ENCODE results near the gene AHCYL2. TPM values are rescaled to one million over a fixed set of nuclear protein-coding genes. Genes with fewer than 3 reads are reported as not detected.

Gene AHCYL2
- total RNA-seq, 4 donors from 2014 or later = 14.7 to 22.6 (median 16.9) TPM

DNA sequence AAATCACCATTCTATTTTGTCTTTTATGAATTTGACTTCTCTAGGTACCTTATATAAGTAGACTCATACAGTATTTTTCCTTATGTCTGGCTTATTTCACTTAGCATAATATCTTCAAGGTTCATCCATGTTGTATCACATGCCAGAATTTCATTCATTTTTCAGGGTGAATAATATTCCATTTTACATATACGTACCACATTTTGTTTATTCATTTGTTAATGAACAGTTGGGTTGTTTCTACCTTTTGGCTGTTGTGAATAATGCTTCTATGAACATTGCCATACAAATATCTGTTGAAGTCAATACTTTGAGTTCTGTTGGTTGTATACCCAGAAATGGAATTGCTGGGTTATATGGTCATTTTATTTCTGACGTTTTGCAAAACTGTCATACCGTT is 20.7 kb downstream of the AHCYL2 start:
- TF ChIP-seq, protein P1, sequence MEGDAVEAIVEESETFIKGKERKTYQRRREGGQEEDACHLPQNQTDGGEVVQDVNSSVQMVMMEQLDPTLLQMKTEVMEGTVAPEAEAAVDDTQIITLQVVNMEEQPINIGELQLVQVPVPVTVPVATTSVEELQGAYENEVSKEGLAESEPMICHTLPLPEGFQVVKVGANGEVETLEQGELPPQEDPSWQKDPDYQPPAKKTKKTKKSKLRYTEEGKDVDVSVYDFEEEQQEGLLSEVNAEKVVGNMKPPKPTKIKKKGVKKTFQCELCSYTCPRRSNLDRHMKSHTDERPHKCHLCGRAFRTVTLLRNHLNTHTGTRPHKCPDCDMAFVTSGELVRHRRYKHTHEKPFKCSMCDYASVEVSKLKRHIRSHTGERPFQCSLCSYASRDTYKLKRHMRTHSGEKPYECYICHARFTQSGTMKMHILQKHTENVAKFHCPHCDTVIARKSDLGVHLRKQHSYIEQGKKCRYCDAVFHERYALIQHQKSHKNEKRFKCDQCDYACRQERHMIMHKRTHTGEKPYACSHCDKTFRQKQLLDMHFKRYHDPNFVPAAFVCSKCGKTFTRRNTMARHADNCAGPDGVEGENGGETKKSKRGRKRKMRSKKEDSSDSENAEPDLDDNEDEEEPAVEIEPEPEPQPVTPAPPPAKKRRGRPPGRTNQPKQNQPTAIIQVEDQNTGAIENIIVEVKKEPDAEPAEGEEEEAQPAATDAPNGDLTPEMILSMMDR (IDR thresholded peaks at IDR 0.05; ENCODE audit: low read depth) = no peak

DNA sequence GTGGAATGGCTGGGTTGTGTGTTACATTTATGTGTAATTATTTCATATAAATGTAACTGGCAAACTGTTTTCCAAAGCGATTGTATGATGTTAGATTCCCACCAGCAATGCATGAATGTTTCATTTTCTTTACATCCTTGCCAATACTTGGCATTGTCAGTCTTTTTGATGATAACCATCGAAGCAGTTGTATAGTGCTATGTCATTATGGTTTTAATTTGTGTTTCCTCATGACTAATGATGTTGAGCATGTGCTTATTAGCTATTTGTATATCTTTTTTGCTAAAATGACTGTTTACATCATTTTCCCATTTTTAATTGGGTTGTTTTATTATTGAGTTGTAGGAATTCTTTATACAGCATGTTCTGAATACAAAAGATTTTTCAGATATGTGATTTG is 22.3 kb downstream of the AHCYL2 start:
- TF ChIP-seq, protein P1 (IDR thresholded peaks at IDR 0.05; ENCODE audit: low read depth) = no peak

DNA sequence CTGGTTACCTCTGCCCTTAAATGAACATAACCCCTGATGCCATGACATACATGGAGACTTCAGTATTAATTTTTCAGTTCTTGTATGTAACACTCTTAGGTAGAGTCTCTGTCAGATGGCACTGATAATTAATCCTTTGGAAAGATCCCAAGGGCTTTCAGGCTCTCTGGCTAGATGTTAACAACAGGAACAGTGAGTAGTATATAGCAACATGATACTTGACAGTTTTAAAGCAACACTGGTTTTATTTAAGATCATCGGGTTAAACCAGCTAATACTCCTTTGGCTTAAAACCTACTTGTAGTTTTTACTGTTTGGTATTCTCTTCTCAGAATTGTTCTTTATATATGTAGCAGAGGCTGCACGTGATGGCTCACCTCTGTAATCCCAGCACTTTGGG is 27.3 kb downstream of the AHCYL2 start:
- TF ChIP-seq, protein P1 (IDR thresholded peaks at IDR 0.05; ENCODE audit: low read depth) = no peak

GRCh38 chr7:129255800-129256199 is 31.0 kb downstream of the AHCYL2 start:
- TF ChIP-seq, protein P1 (IDR thresholded peaks at IDR 0.05; ENCODE audit: low read depth) = no peak

GRCh38 chr7:129256221-129256620 is 31.4 kb downstream of the AHCYL2 start:
- TF ChIP-seq, protein P1 (IDR thresholded peaks at IDR 0.05; ENCODE audit: low read depth) = no peak

DNA sequence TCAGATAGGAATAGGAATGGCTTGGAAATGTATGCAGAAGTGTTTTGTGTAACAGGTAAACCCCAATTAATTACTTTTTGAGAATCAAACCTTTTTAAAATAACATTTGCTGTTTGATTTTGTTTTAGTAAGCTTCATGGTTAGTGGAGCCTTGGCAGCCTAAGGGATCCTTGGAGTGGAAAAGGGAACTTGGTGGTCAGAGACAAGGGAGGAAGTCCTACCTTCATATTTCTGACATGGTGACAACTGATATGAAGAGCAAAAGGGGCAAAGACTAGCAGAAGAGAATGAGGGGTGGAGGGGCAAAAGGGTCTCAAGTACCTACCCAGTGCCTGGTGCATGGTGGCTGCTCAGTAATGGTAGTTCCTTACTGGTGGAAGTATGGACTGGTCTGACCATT is 32.3 kb downstream of the AHCYL2 start:
- TF ChIP-seq, protein P1 (IDR thresholded peaks at IDR 0.05; ENCODE audit: low read depth) = no peak

- TF ChIP-seq, protein P1 (IDR thresholded peaks at IDR 0.05; ENCODE audit: low read depth) = no peak
These were observed 34.0 kb downstream of the AHCYL2 start for GRCh38 chr7:129258649-129259389.
